ENCODE results near the gene NXN. TPM values are rescaled to one million over a fixed set of nuclear protein-coding genes. Genes with fewer than 3 reads are reported as not detected.

Gene NXN
- polyA plus RNA-seq, 1 of the 3 experiments (the other 2 are of a cell fraction) = 23.9 TPM

GRCh38 chr17:964876-965275, 14.7 kb downstream of the NXN start (continued):
- no peak for TF ChIP-seq CHD2 (IDR thresholded peaks at IDR 0.05; ENCODE audit: low read length, partially characterized antibody)

- Histone ChIP-seq H3K4me1 (ENCODE audit: control insufficient read depth in 1 of 2, insufficient read depth in 2 of 2, low read depth in 1 of 2, low read length in 1 of 2) (peaks cover 0 to 5% of the 10 kb centered on the region in 2 experiments; a peak in 1 of 4 replicates), H3K36me3 (replicated peaks in 1 of 2; ENCODE audit: control insufficient read depth in 1 of 2, insufficient read depth in 2 of 2, low read length in 1 of 2) (no peaks in the 10 kb centered on the region), H4K20me1 (ENCODE audit: insufficient read depth) (0 out of 2 replicates have a peak, but pooled peaks cover 22% of the 10 kb centered on the region), H3K9me3 (no peaks in the 10 kb centered on the region), H3K4me2 (no peak overlapping the region), H2AFZ (ENCODE audit: low read depth) (no peak overlapping the region), H3K79me2 (ENCODE audit: insufficient read depth) (peaks cover 5% of the 10 kb centered on the region; the same call in 1 of the 2 replicates), H3K27me3 (ENCODE audit: insufficient read depth) (peaks cover 56% of the 10 kb centered on the region; the same call in 1 of the 2 replicates), H3K9ac (no peak overlapping the region), H3K27ac (ENCODE audit: low read depth in 2 of 2, low read length in 1 of 2) (no peak overlapping the region), H3K4me3 (ENCODE audit: low read depth in 2 of 2, low read length in 1 of 2) (no peak overlapping the region), H3K9me2 (no peaks in the 10 kb centered on the region), H3F3A (replicated peaks; ENCODE audit: insufficient read depth) (no peaks in the 10 kb centered on the region)
- ChIA-PET CTCF (interaction anchor here (1.0 to 1.2 kb wide), 2 partner anchors 17 to 18 kb away, joined by 3 read pairs; partner anchors contain the start of gene NXN), POLR2A (no interaction called here)
- no peak for DNase-seq
- WGBS (ENCODE audit: low lambda C conversion rate) = 61% methylated on average over 11 of the region's 11 CpGs
- no peak for TF ChIP-seq EZH2phosphoT487 (IDR thresholded peaks at IDR 0.05; ENCODE audit: borderline replicate concordance, low read depth)
- TF ChIP-seq EP300 (IDR thresholded peaks at IDR 0.05; ENCODE audit: borderline replicate concordance in 1 of 2, low read depth in 1 of 2, low read length in 1 of 2) = no peak
- no peak for TF ChIP-seq PBX3 (IDR thresholded peaks at IDR 0.05)
- no peak for TF ChIP-seq USF2 (IDR thresholded peaks at IDR 0.05; ENCODE audit: borderline replicate concordance, low read depth, low read length)
- no peak for TF ChIP-seq JUND (IDR thresholded peaks at IDR 0.05)
- TF ChIP-seq TAF1 (IDR thresholded peaks at IDR 0.05; ENCODE audit: borderline replicate concordance, low read depth, low read length) = no peak
- no peak for TF ChIP-seq SIN3A (IDR thresholded peaks at IDR 0.05; ENCODE audit: borderline replicate concordance, low read depth, low read length)
- no peak for TF ChIP-seq USF1 (IDR thresholded peaks at IDR 0.05; ENCODE audit: borderline replicate concordance, low read depth)
- TF ChIP-seq POLR2AphosphoS5 (IDR thresholded peaks at IDR 0.05; ENCODE audit: low read depth, low read length) = no peak
- TF ChIP-seq NFIC (IDR thresholded peaks at IDR 0.05; ENCODE audit: borderline replicate concordance) = no peak
- TF ChIP-seq CTCF (IDR thresholded peaks at IDR 0.05) = no peak
Observed at GRCh38 chr17:962670-963069, 16.9 kb downstream of the NXN start.
